ENCODE measurements around the gene SLBP. TPM values are rescaled to one million over a fixed set of nuclear protein-coding genes. Genes with fewer than 3 reads are reported as not detected.

Gene SLBP
- total and polyA plus RNA-seq, 2 donors (not counting 3 experiments of a cell fraction or from before 2014, with no cell fraction given) = 48.3 to 63.1 TPM

DNA sequence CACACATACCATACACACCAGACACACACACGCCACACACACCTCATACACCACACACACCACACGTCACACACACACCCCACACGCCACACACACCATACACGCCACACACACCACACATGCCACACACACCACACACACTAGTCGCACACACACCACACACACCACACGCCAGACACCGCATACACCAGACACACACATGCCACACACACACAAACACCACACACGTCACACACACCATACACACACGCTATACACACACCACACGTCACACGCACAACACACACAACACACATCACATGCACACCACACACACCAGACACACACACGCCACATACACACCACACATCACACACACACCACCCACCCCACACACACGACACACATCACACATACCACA lies 60.0 kb downstream of the SLBP start:
- TF ChIP-seq POLR2AphosphoS5 (IDR thresholded peaks at IDR 0.05; ENCODE audit: insufficient read depth, low read depth, low read length) (no peak), FOS (IDR thresholded peaks at IDR 0.05; ENCODE audit: borderline replicate concordance, insufficient read depth, low read length) (no peak), POLR2A (IDR thresholded peaks at IDR 0.05; ENCODE audit: low read depth, low read length) (no peak), EZH2 (IDR thresholded peaks at IDR 0.05; ENCODE audit: borderline replicate concordance, low read depth, low read length, severe bottlenecking) (no peak)
- TF ChIP-seq, protein P1, sequence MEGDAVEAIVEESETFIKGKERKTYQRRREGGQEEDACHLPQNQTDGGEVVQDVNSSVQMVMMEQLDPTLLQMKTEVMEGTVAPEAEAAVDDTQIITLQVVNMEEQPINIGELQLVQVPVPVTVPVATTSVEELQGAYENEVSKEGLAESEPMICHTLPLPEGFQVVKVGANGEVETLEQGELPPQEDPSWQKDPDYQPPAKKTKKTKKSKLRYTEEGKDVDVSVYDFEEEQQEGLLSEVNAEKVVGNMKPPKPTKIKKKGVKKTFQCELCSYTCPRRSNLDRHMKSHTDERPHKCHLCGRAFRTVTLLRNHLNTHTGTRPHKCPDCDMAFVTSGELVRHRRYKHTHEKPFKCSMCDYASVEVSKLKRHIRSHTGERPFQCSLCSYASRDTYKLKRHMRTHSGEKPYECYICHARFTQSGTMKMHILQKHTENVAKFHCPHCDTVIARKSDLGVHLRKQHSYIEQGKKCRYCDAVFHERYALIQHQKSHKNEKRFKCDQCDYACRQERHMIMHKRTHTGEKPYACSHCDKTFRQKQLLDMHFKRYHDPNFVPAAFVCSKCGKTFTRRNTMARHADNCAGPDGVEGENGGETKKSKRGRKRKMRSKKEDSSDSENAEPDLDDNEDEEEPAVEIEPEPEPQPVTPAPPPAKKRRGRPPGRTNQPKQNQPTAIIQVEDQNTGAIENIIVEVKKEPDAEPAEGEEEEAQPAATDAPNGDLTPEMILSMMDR (IDR thresholded peaks at IDR 0.05; ENCODE audit: extremely low read depth in 1 of 2, insufficient read depth in 1 of 2, low read depth in 1 of 2, low read length in 2 of 2) = no peak
- TF ChIP-seq, protein P2, sequence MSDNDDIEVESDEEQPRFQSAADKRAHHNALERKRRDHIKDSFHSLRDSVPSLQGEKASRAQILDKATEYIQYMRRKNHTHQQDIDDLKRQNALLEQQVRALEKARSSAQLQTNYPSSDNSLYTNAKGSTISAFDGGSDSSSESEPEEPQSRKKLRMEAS (IDR thresholded peaks at IDR 0.05; ENCODE audit: insufficient read depth, insufficient read length) = no peak
- no peak overlapping the region for H2AFZ ChIP-seq (ENCODE audit: low read depth, low read length)
- FAIRE-seq (no peak), DNase-seq (ENCODE audit: low read depth, low spot score) (no peak)
- H3K36me3 ChIP-seq (ENCODE audit: control insufficient read depth in 2 of 2, extremely low read depth in 1 of 2, insufficient read depth in 2 of 2, low read length in 2 of 2) = no peaks in the 10 kb centered on the region
- dilution Hi-C loops (cut with MboI; ENCODE audit: extremely low pct_ligation_motif_present, low sequenced_read_pairs) (no loop called here), intact Hi-C loops (cut with micrococcal nuclease) (no loop called here)
- H4K20me1 ChIP-seq (replicated peaks; ENCODE audit: control insufficient read depth, extremely low read depth, insufficient read depth, low read length) = no peaks in the 10 kb centered on the region
- H3K4me3 ChIP-seq (replicated peaks in 1 of 3; ENCODE audit: insufficient read depth in 1 of 3, low read depth in 1 of 3, low read length in 3 of 3) = no peak overlapping the region
- no peaks in the 10 kb centered on the region for H3K9me1 ChIP-seq (replicated peaks; ENCODE audit: control insufficient read depth, extremely low read depth, insufficient read depth, low read length)
- no TSS peak for BruUV-seq (replicated peaks)
- ChIA-PET POLR2A (no interaction called here), CTCF (no interaction called here)
- no peak overlapping the region for H3K4me2 ChIP-seq (ENCODE audit: insufficient read depth, low read length)
- H3K9ac ChIP-seq (replicated peaks; ENCODE audit: extremely low read depth, insufficient read depth, low read length) = no peak overlapping the region
- no peaks in the 10 kb centered on the region for H3K79me2 ChIP-seq (ENCODE audit: control insufficient read depth, insufficient read depth, low read length)
- no peaks in the 10 kb centered on the region for H3K9me3 ChIP-seq (replicated peaks; ENCODE audit: control insufficient read depth, insufficient read depth, low read length)
- H3K27ac ChIP-seq (ENCODE audit: insufficient read depth, low read depth, low read length) = no peak overlapping the region
- H3K27me3 ChIP-seq (ENCODE audit: control insufficient read depth in 2 of 2, insufficient read depth in 2 of 2, low read length in 2 of 2) = no peaks in the 10 kb centered on the region
- H3K4me1 ChIP-seq (ENCODE audit: control insufficient read depth, extremely low read depth, insufficient read depth, low read length) = no peaks in the 10 kb centered on the region

DNA sequence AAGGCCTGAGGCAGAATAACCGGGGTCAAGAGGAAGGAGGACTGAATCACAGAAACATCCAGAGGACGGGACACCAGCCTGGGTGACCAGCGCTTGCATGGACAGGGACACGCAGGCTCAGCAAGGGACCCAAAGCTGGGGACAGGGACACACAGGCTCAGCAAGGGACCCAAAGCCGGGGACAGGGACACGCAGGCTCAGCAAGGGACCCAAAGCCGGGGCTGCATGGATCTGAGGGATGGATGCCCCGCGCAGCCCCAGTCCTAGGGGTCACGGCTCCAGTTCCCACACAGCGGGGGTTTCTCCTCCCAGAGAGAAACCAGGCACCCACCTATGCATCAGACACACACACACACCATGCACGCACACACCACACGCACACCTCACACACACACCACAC lies 60.5 kb downstream of the SLBP start:
- no peak overlapping the region for H3K4me2 ChIP-seq (ENCODE audit: insufficient read depth, low read length)
- no peaks in the 10 kb centered on the region for H3K4me1 ChIP-seq (ENCODE audit: control insufficient read depth, extremely low read depth, insufficient read depth, low read length)
- no peaks in the 10 kb centered on the region for H3K36me3 ChIP-seq (ENCODE audit: control insufficient read depth in 2 of 2, extremely low read depth in 1 of 2, insufficient read depth in 2 of 2, low read length in 2 of 2)
- intact Hi-C loops (cut with micrococcal nuclease) = no loop called here
- DNase-seq (ENCODE audit: low read depth, low spot score) = no peak
- H3K27me3 ChIP-seq (ENCODE audit: control insufficient read depth in 2 of 2, insufficient read depth in 2 of 2, low read length in 2 of 2) = no peaks in the 10 kb centered on the region
- H3K79me2 ChIP-seq (ENCODE audit: control insufficient read depth, insufficient read depth, low read length) = no peaks in the 10 kb centered on the region
- TF ChIP-seq POLR2A (IDR thresholded peaks at IDR 0.05; ENCODE audit: low read depth, low read length) (no peak), GATA2 (IDR thresholded peaks at IDR 0.05; ENCODE audit: insufficient read depth, insufficient read length, low read depth, low read length) (no peak), EZH2 (IDR thresholded peaks at IDR 0.05; ENCODE audit: borderline replicate concordance, low read depth, low read length, severe bottlenecking) (no peak), JUN (IDR thresholded peaks at IDR 0.05; ENCODE audit: borderline replicate concordance, insufficient read depth, insufficient read length, low read depth) (no peak), MYC (IDR thresholded peaks at IDR 0.05; ENCODE audit: low read depth, low read length) (no peak), FOS (IDR thresholded peaks at IDR 0.05; ENCODE audit: borderline replicate concordance, insufficient read depth, low read length) (no peak), POLR2AphosphoS5 (IDR thresholded peaks at IDR 0.05; ENCODE audit: insufficient read depth, low read depth, low read length) (no peak)
- TF ChIP-seq, protein P2 (IDR thresholded peaks at IDR 0.05; ENCODE audit: insufficient read depth, insufficient read length) = no peak
- TF ChIP-seq, protein P1 (IDR thresholded peaks at IDR 0.05; ENCODE audit: extremely low read depth in 1 of 2, insufficient read depth in 1 of 2, low read depth in 1 of 2, low read length in 2 of 2) = no peak
- dilution Hi-C loops (cut with MboI; ENCODE audit: extremely low pct_ligation_motif_present, low sequenced_read_pairs) = no loop called here
- ChIA-PET POLR2A (no interaction called here), CTCF (no interaction called here)
- H3K9ac ChIP-seq (replicated peaks; ENCODE audit: extremely low read depth, insufficient read depth, low read length) = no peak overlapping the region
- no peaks in the 10 kb centered on the region for H4K20me1 ChIP-seq (replicated peaks; ENCODE audit: control insufficient read depth, extremely low read depth, insufficient read depth, low read length)
- no peak for FAIRE-seq
- no peak overlapping the region for H3K27ac ChIP-seq (ENCODE audit: insufficient read depth, low read depth, low read length)
- no TSS peak for BruUV-seq (replicated peaks)
- no peaks in the 10 kb centered on the region for H3K9me3 ChIP-seq (replicated peaks; ENCODE audit: control insufficient read depth, insufficient read depth, low read length)
- no peak overlapping the region for H3K4me3 ChIP-seq (replicated peaks in 1 of 3; ENCODE audit: insufficient read depth in 1 of 3, low read depth in 1 of 3, low read length in 3 of 3)
- H2AFZ ChIP-seq (ENCODE audit: low read depth, low read length) = no peak overlapping the region
- H3K9me1 ChIP-seq (replicated peaks; ENCODE audit: control insufficient read depth, extremely low read depth, insufficient read depth, low read length) = no peaks in the 10 kb centered on the region

Measured in endothelial cell of umbilical vein (primary cell).